H1 (cell line): ENCODE results near the gene MRPS35. TPM values are rescaled to one million over a fixed set of nuclear protein-coding genes. Genes with fewer than 3 reads are reported as not detected.

Experiments used
- CTCF ChIA-PET: fragments of 300-600 bp; sonication (Branson Sonifier 250); formaldehyde crosslinking; loops from one replicate; lab custom pipeline; 2021; ENCODE audit not compliant: partially characterized antibody; lab: Charles Lee
- POLR2A ChIA-PET: fragments of 300-600 bp; sonication (Branson Sonifier 250); formaldehyde crosslinking; loops from one replicate; lab custom pipeline; 2021; ENCODE audit warnings: inconsistent platforms; ENCODE audit not compliant: partially characterized antibody; lab: Charles Lee
- DNase-seq, 2 experiments: peaks; one replicate each; pipeline versions ENCODE4 v3.0.0 to v3.0.0-alpha.2; 2010 to 2022; ENCODE audit warnings: low spot score in 2 of 2, low read depth in 1 of 2, mixed read lengths in 1 of 2
- FAIRE-seq: peaks from 2 replicates; lab custom pipeline; 2011; peaks lifted over from hg19 to GRCh38; lab: Jason Lieb, UNC
- H2AFZ ChIP-seq: 2 replicates; pipeline ENCODE4 v1.8.1; 2012; ENCODE audit warnings: low read length, inconsistent platforms
- H2AK5ac ChIP-seq: 2 replicates; pipeline ENCODE4 v1.6.1; 2013; ENCODE audit warnings: low read depth, low read length
- H2BK120ac ChIP-seq: replicated peaks from 2 replicates; pipeline ENCODE3; 2013; ENCODE audit warnings: low read depth, low read length, inconsistent platforms
- H2BK12ac ChIP-seq: 2 replicates; pipeline ENCODE4 v1.6.1; 2013; ENCODE audit warnings: low read depth, low read length
- H2BK15ac ChIP-seq: 2 replicates; pipeline ENCODE4 v1.6.1; 2013; ENCODE audit warnings: low read length
- H2BK20ac ChIP-seq: 2 replicates; pipeline ENCODE4 v1.6.1; 2013; ENCODE audit warnings: low read length
- H2BK5ac ChIP-seq: 2 replicates; pipeline ENCODE4 v1.6.1; 2013; ENCODE audit warnings: low read depth, low read length
- H3K14ac ChIP-seq: 2 replicates; pipeline ENCODE4 v1.6.1; 2013; ENCODE audit warnings: inconsistent platforms; ENCODE audit not compliant: insufficient read length
- H3K18ac ChIP-seq: 2 replicates; pipeline ENCODE4 v1.6.1; 2013; ENCODE audit warnings: low read length; ENCODE audit errors: extremely low read depth
- H3K23ac ChIP-seq: 2 replicates; pipeline ENCODE4 v1.6.1; 2013; ENCODE audit warnings: inconsistent platforms; ENCODE audit not compliant: insufficient read length
- H3K23me2 ChIP-seq: 2 replicates; pipeline ENCODE4 v1.6.1; 2013; ENCODE audit warnings: low read depth, low read length
- H3K27ac ChIP-seq: 2 replicates; pipeline ENCODE4 v1.6.1; 2011; ENCODE audit warnings: low read depth, low read length, inconsistent platforms
- H3K27me3 ChIP-seq, 4 experiments: replicated peaks in 1 of 4; 1 replicate in 1 of 4; 2 replicates in 3 of 4; pipeline versions ENCODE4 v1.6.1 to v1.8.1; 2011 to 2013; ENCODE audit warnings: low read length in 3 of 4, mild to moderate bottlenecking in 3 of 4, inconsistent platforms in 2 of 4, mixed read lengths in 2 of 4, moderate library complexity in 1 of 4; ENCODE audit not compliant: control insufficient read depth in 3 of 4, insufficient read depth in 3 of 4; ENCODE audit errors: extremely low read depth in 1 of 4
- H3K36me3 ChIP-seq, 4 experiments: 2 replicates each; pipeline versions ENCODE4 v1.6.1 to v1.8.1; 2011 to 2013; ENCODE audit warnings: mild to moderate bottlenecking in 4 of 4, low read length in 3 of 4, moderate library complexity in 2 of 4, control low read depth in 1 of 4, inconsistent platforms in 1 of 4; ENCODE audit not compliant: insufficient read depth in 4 of 4, control insufficient read depth in 2 of 4
- H3K4ac ChIP-seq: replicated peaks from 2 replicates; pipeline ENCODE3; 2013; ENCODE audit warnings: low read length, low read depth, mixed read lengths, inconsistent platforms; ENCODE audit not compliant: insufficient read length
- H3K4me1 ChIP-seq, 4 experiments: replicated peaks in 1 of 4; 1 replicate in 1 of 4; 2 replicates in 3 of 4; pipeline versions ENCODE4 v1.6.1 to v1.8.1; 2011 to 2013; ENCODE audit warnings: low read length in 3 of 4, inconsistent platforms in 2 of 4, mixed read lengths in 1 of 4; ENCODE audit not compliant: insufficient read depth in 4 of 4, control insufficient read depth in 3 of 4
- H3K4me2 ChIP-seq, 2 experiments: 2 replicates each; pipeline versions ENCODE4 v1.6.1 to v1.8.1; 2011 to 2013; ENCODE audit warnings: low read depth in 2 of 2, low read length in 2 of 2, control low read depth in 1 of 2, inconsistent platforms in 1 of 2, mild to moderate bottlenecking in 1 of 2; ENCODE audit not compliant: insufficient read depth in 1 of 2
- H3K4me3 ChIP-seq, 4 experiments: fragments of 200-600, 300-600 bp in 1 of 4; sonication (generic), shearing (Covaris generic), sonication (Bioruptor Twin) in 1 of 4; 2 replicates each; pipeline versions ENCODE4 v1.5.1 to v1.8.1; 2011 to 2016; ENCODE audit warnings: low read length in 4 of 4, low read depth in 3 of 4, control low read depth in 2 of 4, inconsistent platforms in 2 of 4, mild to moderate bottlenecking in 2 of 4, mixed read lengths in 1 of 4, moderate library complexity in 1 of 4; ENCODE audit not compliant: insufficient read depth in 2 of 4; ENCODE audit errors: extremely low read depth in 1 of 4
- H3K56ac ChIP-seq: replicated peaks from 2 replicates; pipeline ENCODE3; 2013; ENCODE audit warnings: low read depth, mild to moderate bottlenecking, mixed read lengths, low read length, inconsistent platforms; ENCODE audit not compliant: insufficient read length
- H3K79me1 ChIP-seq: 2 replicates; pipeline ENCODE4 v1.6.1; 2013; ENCODE audit warnings: low read depth, low read length, control low read depth
- H3K79me2 ChIP-seq, 2 experiments: 2 replicates each; pipeline versions ENCODE4 v1.6.1 to v1.8.1; 2012 to 2013; ENCODE audit warnings: low read length in 2 of 2, mild to moderate bottlenecking in 2 of 2, inconsistent platforms in 1 of 2; ENCODE audit not compliant: insufficient read depth in 2 of 2, control insufficient read depth in 1 of 2
- H3K9ac ChIP-seq, 4 experiments: replicated peaks in 1 of 4; 1 replicate in 1 of 4; 2 replicates in 3 of 4; pipeline versions ENCODE4 v1.6.1 to v1.8.1; 2011 to 2013; ENCODE audit warnings: low read depth in 3 of 4, low read length in 3 of 4, control low read depth in 2 of 4, mild to moderate bottlenecking in 2 of 4, moderate library complexity in 2 of 4, inconsistent platforms in 1 of 4; ENCODE audit errors: extremely low read depth in 1 of 4
- H3K9me3 ChIP-seq, 2 experiments: 2 replicates each; pipeline versions ENCODE4 v1.6.1 to v1.8.1; 2012 to 2013; ENCODE audit warnings: mild to moderate bottlenecking in 2 of 2, moderate library complexity in 2 of 2, control low read depth in 1 of 2, inconsistent platforms in 1 of 2, low read depth in 1 of 2, low read length in 1 of 2, mixed read lengths in 1 of 2; ENCODE audit not compliant: insufficient read depth in 2 of 2
- H4K20me1 ChIP-seq, 2 experiments: replicated peaks in 1 of 2; 2 replicates each; pipeline versions ENCODE3 to v1.8.1; 2011 to 2013; ENCODE audit warnings: inconsistent platforms in 2 of 2, low read length in 2 of 2, mild to moderate bottlenecking in 1 of 2; ENCODE audit not compliant: insufficient read depth in 2 of 2, control insufficient read depth in 1 of 2
- H4K5ac ChIP-seq: 2 replicates; pipeline ENCODE4 v1.6.1; 2013; ENCODE audit warnings: low read length, low read depth, mixed read lengths, inconsistent platforms; ENCODE audit not compliant: insufficient read length
- H4K8ac ChIP-seq: 2 replicates; pipeline ENCODE4 v1.8.0; 2013; ENCODE audit warnings: mild to moderate bottlenecking, moderate library complexity, low read length, inconsistent platforms; ENCODE audit not compliant: insufficient read depth; ENCODE audit errors: extremely low read depth
- H4K91ac ChIP-seq: replicated peaks from 2 replicates; pipeline ENCODE3; 2013; ENCODE audit warnings: low read length, mixed read lengths, inconsistent platforms; ENCODE audit not compliant: insufficient read length
- JUN ChIP-seq: IDR thresholded peaks from 2 replicates; pipeline ENCODE4 v1.6.1; 2011; ENCODE audit warnings: low read depth, mild to moderate bottlenecking, improper control_type of control experiment, low read length
- RBBP5 ChIP-seq: IDR thresholded peaks from 2 replicates; pipeline ENCODE4 v1.7.1; 2012; ENCODE audit warnings: low read depth, mild to moderate bottlenecking, inconsistent platforms, low read length, moderate library complexity, borderline replicate concordance
- SUZ12 ChIP-seq: fragments of 200-600 bp; sonication (generic); IDR thresholded peaks from 2 replicates; pipeline ENCODE4 v1.6.1; 2012; ENCODE audit warnings: mild to moderate bottlenecking, inconsistent platforms, low read length, moderate library complexity, mixed read lengths
- TCF12 ChIP-seq: IDR thresholded peaks from 2 replicates; pipeline ENCODE4 v1.6.1; 2011; ENCODE audit warnings: low read depth, mild to moderate bottlenecking, low read length
- WGBS, 2 experiments: shearing (Covaris generic) in 1 of 2; methylation state at CpG; one replicate each; pipeline versions ENCODE4 v1.1.6 to v1.1.7; 2013 to 2015; ENCODE audit warnings: low lambda C conversion rate in 2 of 2, mixed read lengths in 2 of 2, inconsistent platforms in 1 of 2, low coverage in 1 of 2, missing lambda C conversion rate in 1 of 2; ENCODE audit not compliant: insufficient replicate concordance in 2 of 2, insufficient coverage in 1 of 2, insufficient read length in 1 of 2; ENCODE audit errors: extremely low coverage in 1 of 2, missing lambda C conversion rate in 1 of 2; 5-methylcytosine and 5-hydroxymethylcytosine counted together
- polyA plus RNA-seq, 7 experiments: library from polyadenylated mRNA; depleted of rRNA in 3 of 7; stranded (reverse) in 5 of 7; unstranded in 2 of 7; fragments of >200 nt in 5 of 7; fragments of 200-250 nt in 2 of 7; gene quantifications; 1 replicate in 5 of 7; 2 replicates in 1 of 7; 4 replicates in 1 of 7; pipeline versions ENCODE4 v1.2.1 to v1.2.3, GENCODE V29; 2011 to 2013; ENCODE audit warnings: missing spikeins in 2 of 7, mixed read lengths in 2 of 7
- total RNA-seq: library from RNA; stranded (reverse); fragmentation: NEBNext Ultra II Directional; extraction: Animal tissue kit (Norgen Biotek cat#: 25700); gene quantifications from 2 replicates; pipeline ENCODE4 v1.2.1, GENCODE V29; 2021

Gene MRPS35
- total and polyA plus RNA-seq, 2 of the 8 experiments (the other 6 are each of a cell fraction or from before 2014, with no cell fraction given) = 26.8 to 47.9 TPM

- H3K4me3 ChIP-seq = no peak overlapping the region
- no peaks in the 10 kb centered on the region for H4K20me1 ChIP-seq
- H3K18ac ChIP-seq = no peak overlapping the region
- H3K9me3 ChIP-seq = no peaks in the 10 kb centered on the region
- no peak for DNase-seq
- no peak overlapping the region for H2BK5ac ChIP-seq
- CTCF ChIA-PET = interaction anchor here (1.3 kb wide), 1 partner anchor 44 kb away, joined by 4 read pairs; no protein-coding TSS in a partner anchor
- no peak overlapping the region for H3K27ac ChIP-seq
- no peak overlapping the region for H4K5ac ChIP-seq
- H2BK20ac ChIP-seq = no peak overlapping the region
- 89% methylated on average over 5 of the region's 5 CpGs; no CpG with 5 or more reads in 1 of the 2 experiments for WGBS, 2 experiments
- H4K8ac ChIP-seq = no peak overlapping the region
- no peak overlapping the region for H4K91ac ChIP-seq
- no peak overlapping the region for H3K4me2 ChIP-seq
- H3K23me2 ChIP-seq = peaks cover 11% of the 10 kb centered on the region
- no peaks in the 10 kb centered on the region for H3K27me3 ChIP-seq
- H3K36me3 ChIP-seq = no peaks in the 10 kb centered on the region
- H3K79me2 ChIP-seq = peaks cover 0 to 16% of the 10 kb centered on the region in 2 experiments; a peak in 2 of 4 replicates
- no peak overlapping the region for H2BK12ac ChIP-seq
- TF ChIP-seq TCF12 (no peak), SUZ12 (no peak), JUN (no peak), RBBP5 (no peak)
- TF ChIP-seq, all 59 proteins: peak for 0
- H2AFZ ChIP-seq = no peak overlapping the region
- no peak for FAIRE-seq
- peaks cover 0 to 14% (median 10%) of the 10 kb centered on the region in 4 experiments; a peak in 6 of 7 replicates for H3K4me1 ChIP-seq
- H3K9ac ChIP-seq = no peak overlapping the region
- H3K79me1 ChIP-seq = no peaks in the 10 kb centered on the region
- no peak overlapping the region for H2AK5ac ChIP-seq
- H2BK120ac ChIP-seq = no peak overlapping the region
- H3K4ac ChIP-seq = no peak overlapping the region
- no peak overlapping the region for H3K14ac ChIP-seq
- POLR2A ChIA-PET = no interaction called here
- H2BK15ac ChIP-seq = no peak overlapping the region
- no peak overlapping the region for H3K23ac ChIP-seq
- no peak overlapping the region for H3K56ac ChIP-seq
Observed at GRCh38 chr12:27777141-27777540, 66.5 kb downstream of the MRPS35 start.
